Astrocyte (in vitro differentiated cells and primary cell): ENCODE results near the gene PLA1A.

Experiments
- EZH2 ChIP-seq: IDR thresholded peaks from 2 replicates; pipeline ENCODE4 v1.6.1; 2012; ENCODE audit warnings: mild to moderate bottlenecking, low read length, inconsistent platforms; ENCODE audit not compliant: insufficient read depth
- TF ChIP-seq, protein P1 (sequence below): IDR thresholded peaks from 2 replicates; pipeline ENCODE4 v1.5.1; 2011; ENCODE audit warnings: low read depth, mild to moderate bottlenecking, inconsistent platforms, low read length, moderate library complexity; ENCODE audit not compliant: insufficient read depth

- TF ChIP-seq, protein P1, sequence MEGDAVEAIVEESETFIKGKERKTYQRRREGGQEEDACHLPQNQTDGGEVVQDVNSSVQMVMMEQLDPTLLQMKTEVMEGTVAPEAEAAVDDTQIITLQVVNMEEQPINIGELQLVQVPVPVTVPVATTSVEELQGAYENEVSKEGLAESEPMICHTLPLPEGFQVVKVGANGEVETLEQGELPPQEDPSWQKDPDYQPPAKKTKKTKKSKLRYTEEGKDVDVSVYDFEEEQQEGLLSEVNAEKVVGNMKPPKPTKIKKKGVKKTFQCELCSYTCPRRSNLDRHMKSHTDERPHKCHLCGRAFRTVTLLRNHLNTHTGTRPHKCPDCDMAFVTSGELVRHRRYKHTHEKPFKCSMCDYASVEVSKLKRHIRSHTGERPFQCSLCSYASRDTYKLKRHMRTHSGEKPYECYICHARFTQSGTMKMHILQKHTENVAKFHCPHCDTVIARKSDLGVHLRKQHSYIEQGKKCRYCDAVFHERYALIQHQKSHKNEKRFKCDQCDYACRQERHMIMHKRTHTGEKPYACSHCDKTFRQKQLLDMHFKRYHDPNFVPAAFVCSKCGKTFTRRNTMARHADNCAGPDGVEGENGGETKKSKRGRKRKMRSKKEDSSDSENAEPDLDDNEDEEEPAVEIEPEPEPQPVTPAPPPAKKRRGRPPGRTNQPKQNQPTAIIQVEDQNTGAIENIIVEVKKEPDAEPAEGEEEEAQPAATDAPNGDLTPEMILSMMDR = no peak
- TF ChIP-seq EZH2 = no peak
Measured at GRCh38 chr3:119611664-119612063, 14.0 kb downstream of the PLA1A start.
